Caco-2 (cell line): ENCODE data around the gene PATL2. TPM values are rescaled to one million over a fixed set of nuclear protein-coding genes. Genes with fewer than 3 reads are reported as not detected.

ENCODE experiments used
- BruUV-seq: library from RNA; stranded (reverse); fragments of 400-500 nt; replicated peaks from 2 replicates; lab custom pipeline; 2021; lab: Mats Ljungman, UMichigan
- CTCF ChIA-PET: fragments of 300-600 bp; sonication (Branson Sonifier 250); formaldehyde crosslinking; loops from one replicate; lab custom pipeline; 2022; ENCODE audit warnings: antibody characterized with exemption; lab: Charles Lee
- POLR2A ChIA-PET: fragments of 300-600 bp; sonication (Branson Sonifier 250); formaldehyde crosslinking; loops from one replicate; lab custom pipeline; 2022; ENCODE audit warnings: antibody characterized with exemption; lab: Charles Lee
- DNase-seq, 2 experiments: peaks; one replicate each; pipeline versions ENCODE4 v3.0.0 to v3.0.0-alpha.2; 2020 to 2022
- H3K27me3 ChIP-seq: replicated peaks from 2 replicates; pipeline ENCODE4 v1.6.0; 2011; ENCODE audit warnings: low read length; ENCODE audit not compliant: control insufficient read depth, insufficient read depth
- H3K36me3 ChIP-seq: 2 replicates; pipeline ENCODE4 v1.5.1; 2011; ENCODE audit warnings: low read length; ENCODE audit not compliant: control insufficient read depth, insufficient read depth
- H3K4me1 ChIP-seq: fragments of 250-450 bp; sonication (Bioruptor Pico); 2 replicates; pipeline ENCODE4 v1.5.1; 2020; ENCODE audit warnings: mild to moderate bottlenecking
- H3K4me3 ChIP-seq: 2 replicates; pipeline ENCODE4 v1.5.1; 2011; ENCODE audit warnings: low read depth, mild to moderate bottlenecking, control low read depth, low read length
- H3K9me3 ChIP-seq: fragments of 250-450 bp; sonication (Bioruptor Pico); 2 replicates; pipeline ENCODE4 v1.5.1; 2020; ENCODE audit warnings: mild to moderate bottlenecking, moderate library complexity
- H3K27ac Mint-ChIP-seq: one replicate; pipeline ENCODE4 v1.8.0; 2022; ENCODE audit warnings: mixed read lengths; ENCODE audit not compliant: unreplicated experiment
- H3K27me3 Mint-ChIP-seq: one replicate; pipeline ENCODE4 v1.8.0; 2022; ENCODE audit warnings: mixed read lengths; ENCODE audit not compliant: insufficient read depth, unreplicated experiment
- H3K36me3 Mint-ChIP-seq: one replicate; pipeline ENCODE4 v1.8.0; 2022; ENCODE audit warnings: mild to moderate bottlenecking, mixed read lengths; ENCODE audit not compliant: insufficient read depth, unreplicated experiment
- H3K4me1 Mint-ChIP-seq: one replicate; pipeline ENCODE4 v1.8.0; 2022; ENCODE audit warnings: low read depth, mixed read lengths; ENCODE audit not compliant: unreplicated experiment
- H3K4me3 Mint-ChIP-seq: one replicate; pipeline ENCODE4 v1.8.0; 2022; ENCODE audit warnings: mild to moderate bottlenecking, moderate library complexity, mixed read lengths; ENCODE audit not compliant: unreplicated experiment
- H3K9me3 Mint-ChIP-seq: one replicate; pipeline ENCODE4 v1.8.0; 2022; ENCODE audit warnings: mixed read lengths; ENCODE audit not compliant: unreplicated experiment
- CTCF ChIP-seq, 2 experiments: fragments of 200-600 bp in 1 of 2; IDR thresholded peaks; 1 replicate in 1 of 2; 2 replicates in 1 of 2; pipeline versions ENCODE4 v1.5.1 to v1.8.0; 2011 to 2022; ENCODE audit warnings: antibody characterized with exemption in 1 of 2, control low read depth in 1 of 2, inconsistent platforms in 1 of 2, low read depth in 1 of 2, low read length in 1 of 2, mild to moderate bottlenecking in 1 of 2, moderate library complexity in 1 of 2; ENCODE audit not compliant: insufficient read depth in 1 of 2, severe bottlenecking in 1 of 2, unreplicated experiment in 1 of 2
- intact Hi-C: fragments of 100-400 bp; cut with micrococcal nuclease; formaldehyde crosslinking; loops from one replicate; pipeline ENCODE4 v1.10.0; 2022; ENCODE audit not compliant: unreplicated experiment
- total RNA-seq: library from RNA; stranded (reverse); gene quantifications from 2 replicates; pipeline ENCODE4 v1.2.3, GENCODE V29; 2022

PATL2 gene
- total RNA-seq, 1 experiment from 2014 or later, result 0.32 TPM

GRCh38 chr15:44726568-44727484 is 15.7 kb upstream of the PATL2 start:
- POLR2A ChIA-PET, result interaction anchor here (0.6 to 2.4 kb wide), 3 partner anchors 64 to 189 kb away, joined by 3 to 24 read pairs (median 3); partner anchors contain the start of gene SPG11
- H3K27me3 ChIP-seq, result no peaks in the 10 kb centered on the region
- H3K4me3 ChIP-seq, result no peak overlapping the region
- Mint-ChIP-seq H3K36me3 (peaks cover 8% of the 10 kb centered on the region), H3K27ac (no peak overlapping the region), H3K4me1 (no peaks in the 10 kb centered on the region), H3K27me3 (no peaks in the 10 kb centered on the region), H3K4me3 (peak overlapping the region; percentile 86), H3K9me3 (no peaks in the 10 kb centered on the region)
- H3K9me3 ChIP-seq, result no peaks in the 10 kb centered on the region
- DNase-seq, result peak; percentile 26 to 47
- BruUV-seq, result no TSS peak
- peaks cover 3% of the 10 kb centered on the region; the same call in 1 of the 2 replicates for H3K4me1 ChIP-seq
- CTCF ChIA-PET, result interaction anchor here (0.6 to 1.6 kb wide), 5 partner anchors 9 to 150 kb away, joined by 3 to 11 read pairs (median 3); partner anchors contain the start of genes SPG11 and TRIM69
- TF ChIP-seq CTCF (IDR thresholded peaks at IDR 0.05; ENCODE audit: insufficient read depth in 1 of 2, low read depth in 1 of 2, low read length in 1 of 2, severe bottlenecking in 1 of 2, unreplicated experiment in 1 of 2), result no peak
- intact Hi-C loops, result no loop called here
- no peaks in the 10 kb centered on the region for H3K36me3 ChIP-seq

GRCh38 chr15:44726136-44726535 is 15.0 kb upstream of the PATL2 start:
- peaks cover 3% of the 10 kb centered on the region; the same call in 1 of the 2 replicates for H3K4me1 ChIP-seq
- BruUV-seq, result no TSS peak

More at GRCh38 chr15:44726136-44726535, 15.0 kb upstream of the PATL2 start:
- CTCF ChIA-PET, result interaction anchor here (0.6 to 1.6 kb wide), 5 partner anchors 10 to 149 kb away, joined by 3 to 11 read pairs (median 3); partner anchors contain the start of genes SPG11 and TRIM69
- H3K36me3 ChIP-seq, result no peaks in the 10 kb centered on the region
- POLR2A ChIA-PET, result interaction anchor here (1.0 kb wide), 1 partner anchor 63 kb away, joined by 3 read pairs; no protein-coding TSS in a partner anchor
- no peak overlapping the region for H3K4me3 ChIP-seq
- H3K9me3 ChIP-seq, result no peaks in the 10 kb centered on the region
- intact Hi-C loops, result no loop called here
- Mint-ChIP-seq H3K4me1 (no peaks in the 10 kb centered on the region), H3K27ac (no peak overlapping the region), H3K9me3 (no peaks in the 10 kb centered on the region), H3K36me3 (peaks cover 8% of the 10 kb centered on the region), H3K4me3 (no peak overlapping the region), H3K27me3 (no peaks in the 10 kb centered on the region)
- H3K27me3 ChIP-seq, result no peaks in the 10 kb centered on the region
- no peak for DNase-seq
- TF ChIP-seq CTCF (IDR thresholded peaks at IDR 0.05; ENCODE audit: insufficient read depth in 1 of 2, low read depth in 1 of 2, low read length in 1 of 2, severe bottlenecking in 1 of 2, unreplicated experiment in 1 of 2), result no peak
